Skeletal muscle tissue (tissue), 4 donors: ENCODE data around the gene LRP1B. TPM values are rescaled to one million over a fixed set of nuclear protein-coding genes. Genes with fewer than 3 reads are reported as not detected.

Source experiments
- H3K27ac ChIP-seq: one replicate; pipeline ENCODE4 v1.7.0; 2013; ENCODE audit warnings: mild to moderate bottlenecking, low read depth, low read length, inconsistent platforms
- H3K27me3 ChIP-seq, 3 donors: one replicate each; pipeline ENCODE4 v1.7.0; 2013; ENCODE audit warnings: low read length in 3 of 3; ENCODE audit not compliant: control insufficient read depth in 3 of 3, insufficient read depth in 3 of 3
- H3K36me3 ChIP-seq, 3 donors: one replicate each; pipeline ENCODE4 v1.7.0; 2013; ENCODE audit warnings: low read length in 3 of 3; ENCODE audit not compliant: control insufficient read depth in 3 of 3, insufficient read depth in 3 of 3
- H3K4me1 ChIP-seq, 3 donors: one replicate each; pipeline ENCODE4 v1.7.0; 2013; ENCODE audit warnings: low read length in 3 of 3, mild to moderate bottlenecking in 3 of 3; ENCODE audit not compliant: control insufficient read depth in 3 of 3, insufficient read depth in 3 of 3
- H3K4me3 ChIP-seq, 3 donors: one replicate each; pipeline ENCODE4 v1.7.0; 2013; ENCODE audit warnings: low read length in 3 of 3
- H3K9ac ChIP-seq, 3 donors: one replicate each; pipeline ENCODE4 v1.7.0; 2013; ENCODE audit warnings: low read length in 3 of 3, mild to moderate bottlenecking in 3 of 3, moderate library complexity in 2 of 3, low read depth in 1 of 3
- H3K9me3 ChIP-seq, 3 donors: one replicate each; pipeline ENCODE4 v1.7.0; 2013; ENCODE audit warnings: low read length in 3 of 3; ENCODE audit not compliant: control insufficient read depth in 3 of 3
- total RNA-seq: library from RNA; depleted of rRNA; stranded (reverse); fragments of >200 nt; gene quantifications from one replicate; pipeline ENCODE4 v1.2.3, GENCODE V29; 2014
- donor health status: Osteomylitis.

The LRP1B gene
- total RNA-seq, 1 donor from 2014 or later = 2.6 TPM

DNA sequence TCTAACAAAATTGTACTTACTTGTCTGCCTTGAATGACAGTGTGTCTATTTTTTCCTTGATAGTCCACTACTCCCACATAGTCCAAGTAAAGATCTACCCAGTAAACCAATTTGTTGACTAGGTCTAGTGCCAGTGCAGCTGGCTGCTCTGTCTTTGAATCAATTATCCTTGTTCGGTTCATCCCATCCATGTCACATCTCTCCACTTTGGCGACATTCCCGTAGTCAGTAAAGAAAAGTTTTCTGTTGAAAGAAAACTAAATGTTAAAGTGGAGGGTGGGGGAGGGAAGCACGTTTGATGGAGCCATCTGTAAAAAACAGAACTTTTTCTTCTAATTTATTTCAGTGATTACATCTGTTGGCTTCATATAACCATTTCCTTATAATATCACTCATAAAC lies 1068.8 kb downstream of the LRP1B start:
- Histone ChIP-seq H3K9ac (no peak overlapping the region), H3K4me3 (no peak overlapping the region), H3K4me1 (no peaks in the 10 kb centered on the region), H3K9me3 (no peaks in the 10 kb centered on the region), H3K27ac (no peak overlapping the region), H3K36me3 (no peaks in the 10 kb centered on the region), H3K27me3 (no peaks in the 10 kb centered on the region)

DNA sequence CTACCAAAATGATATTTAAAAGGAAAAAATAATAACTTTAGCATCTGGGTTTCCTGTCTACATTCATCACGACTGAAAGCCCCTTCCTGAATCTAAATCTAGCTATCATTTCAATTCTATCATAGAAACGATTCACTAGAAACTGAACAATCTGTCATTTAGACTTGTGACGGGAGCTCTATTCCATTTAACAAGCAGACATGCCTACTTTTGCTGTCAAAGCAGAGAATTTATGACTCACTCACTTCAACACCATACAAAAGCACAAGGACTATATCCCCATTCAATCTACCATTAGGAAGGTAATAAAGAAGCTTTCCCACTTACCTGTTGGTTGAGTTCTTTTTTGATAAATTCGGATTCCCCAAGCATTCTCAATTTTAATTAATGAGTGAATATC lies 1072.3 kb downstream of the LRP1B start:
- no peak overlapping the region for H3K4me3 ChIP-seq
- H3K9ac ChIP-seq = no peak overlapping the region
- H3K4me1 ChIP-seq = no peaks in the 10 kb centered on the region
- no peaks in the 10 kb centered on the region for H3K27me3 ChIP-seq
- no peaks in the 10 kb centered on the region for H3K36me3 ChIP-seq
- H3K27ac ChIP-seq = no peak overlapping the region
- no peaks in the 10 kb centered on the region for H3K9me3 ChIP-seq

DNA sequence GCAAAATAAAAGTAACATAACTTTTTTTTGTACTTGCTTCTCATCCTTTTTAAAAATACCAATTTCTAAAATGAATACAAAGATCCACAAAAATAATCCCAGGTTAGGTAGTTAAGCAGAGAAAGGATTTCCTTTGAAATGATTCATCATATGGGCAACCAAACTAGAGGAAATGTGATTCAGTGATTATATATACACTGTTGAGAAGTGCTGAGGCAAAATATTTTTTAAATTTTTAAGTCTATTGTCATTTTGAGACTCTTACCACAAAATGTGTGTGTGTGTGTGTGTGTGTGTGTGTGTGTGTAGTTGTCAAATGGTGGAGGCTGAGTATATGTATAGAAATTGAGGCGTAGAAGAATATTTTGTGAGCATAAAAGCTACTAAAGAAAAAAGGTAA lies 1075.3 kb downstream of the LRP1B start:
- no peaks in the 10 kb centered on the region for H3K9me3 ChIP-seq
- H3K27me3 ChIP-seq = no peaks in the 10 kb centered on the region
- no peak overlapping the region for H3K4me3 ChIP-seq
- H3K9ac ChIP-seq = no peak overlapping the region
- H3K36me3 ChIP-seq = no peaks in the 10 kb centered on the region
- no peaks in the 10 kb centered on the region for H3K4me1 ChIP-seq
- H3K27ac ChIP-seq = no peak overlapping the region

DNA sequence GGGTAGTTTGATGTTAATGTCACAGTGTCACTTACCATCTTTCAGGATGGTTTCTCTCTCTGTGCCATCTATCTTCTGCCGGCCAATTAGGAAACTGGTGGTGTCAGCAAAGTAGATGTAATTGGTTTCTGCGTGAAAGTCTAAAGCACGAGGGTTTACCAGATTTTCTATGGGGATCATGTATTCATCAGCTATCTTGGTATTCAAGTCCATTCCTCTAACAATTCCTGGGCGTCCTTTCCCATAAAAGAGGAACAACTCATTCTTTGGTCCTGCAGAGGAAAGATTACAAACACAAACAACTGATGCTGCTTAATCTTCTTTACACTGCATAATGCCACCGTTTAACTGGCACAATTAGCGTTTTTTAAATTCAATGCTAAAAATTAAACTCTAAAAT lies 1081.9 kb downstream of the LRP1B start:
- no peak overlapping the region for H3K27ac ChIP-seq
- no peak overlapping the region for H3K4me3 ChIP-seq
- H3K4me1 ChIP-seq = no peaks in the 10 kb centered on the region
- H3K36me3 ChIP-seq = no peaks in the 10 kb centered on the region
- H3K9ac ChIP-seq = no peak overlapping the region
- H3K27me3 ChIP-seq = no peaks in the 10 kb centered on the region
- H3K9me3 ChIP-seq = no peaks in the 10 kb centered on the region

DNA sequence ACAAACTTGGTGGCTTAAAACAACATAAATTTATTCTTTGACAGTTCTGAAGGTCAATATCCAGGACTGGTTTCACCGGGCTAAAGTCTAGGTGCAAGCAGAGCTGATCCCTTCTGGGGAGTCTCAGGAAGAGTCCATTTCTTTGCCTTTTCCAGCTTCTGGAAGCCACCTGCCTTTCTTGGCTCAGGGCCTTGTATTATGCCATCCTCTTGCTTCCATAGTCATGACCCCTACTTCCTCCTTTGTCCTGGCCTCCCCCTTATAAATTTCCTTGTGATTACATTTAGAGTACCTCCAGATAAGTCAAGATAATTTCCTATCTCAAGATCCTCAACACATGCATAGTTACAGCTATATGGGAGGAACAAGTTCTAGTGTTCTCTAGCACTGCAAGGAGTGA lies 1089.5 kb downstream of the LRP1B start:
- Histone ChIP-seq H3K9me3 (no peaks in the 10 kb centered on the region), H3K27me3 (no peaks in the 10 kb centered on the region), H3K36me3 (no peaks in the 10 kb centered on the region), H3K4me3 (no peak overlapping the region), H3K9ac (no peak overlapping the region), H3K4me1 (no peaks in the 10 kb centered on the region), H3K27ac (no peak overlapping the region)

DNA sequence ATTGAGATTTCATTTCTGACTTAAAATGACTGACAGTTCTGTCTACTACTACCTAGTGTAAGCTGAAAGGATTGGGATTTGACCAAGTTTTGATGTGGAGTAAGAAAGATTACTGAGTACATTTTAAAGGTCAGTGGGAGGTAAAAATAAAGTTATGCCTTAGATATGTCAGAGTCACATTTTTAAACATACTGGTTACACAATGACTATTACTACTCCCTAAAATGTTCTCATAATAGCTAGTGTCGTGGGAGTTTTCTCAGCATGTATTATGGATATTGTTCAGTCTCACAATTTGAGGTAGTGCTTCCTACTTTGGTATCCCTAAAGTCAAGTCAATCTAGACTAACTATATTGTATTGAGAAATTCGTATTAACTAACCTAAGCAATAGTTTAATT lies 1092.5 kb downstream of the LRP1B start:
- Histone ChIP-seq H3K9ac (no peak overlapping the region), H3K9me3 (no peaks in the 10 kb centered on the region), H3K27ac (no peak overlapping the region), H3K27me3 (no peaks in the 10 kb centered on the region), H3K36me3 (no peaks in the 10 kb centered on the region), H3K4me3 (no peak overlapping the region), H3K4me1 (no peaks in the 10 kb centered on the region)

DNA sequence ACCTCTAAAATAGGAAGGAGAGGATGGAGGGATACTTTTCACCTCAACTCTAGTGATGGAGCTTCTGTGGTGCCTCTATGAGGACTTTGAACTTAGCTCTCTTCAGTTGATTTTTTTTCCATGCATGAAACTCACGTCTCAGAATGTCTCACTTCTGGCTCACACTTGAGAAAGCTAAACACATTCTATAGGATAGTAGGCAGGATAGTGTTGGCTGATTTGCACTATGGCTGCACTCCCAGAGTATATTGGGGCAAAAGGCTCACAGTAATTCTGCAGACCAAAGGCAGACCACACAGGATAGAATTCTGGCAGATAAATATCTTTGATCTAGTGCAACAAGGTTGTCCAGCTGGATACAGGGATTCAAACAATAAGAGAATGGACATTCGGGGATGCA lies 1093.5 kb downstream of the LRP1B start:
- no peaks in the 10 kb centered on the region for H3K9me3 ChIP-seq
- no peak overlapping the region for H3K27ac ChIP-seq
- H3K9ac ChIP-seq = no peak overlapping the region
- no peaks in the 10 kb centered on the region for H3K4me1 ChIP-seq
- no peaks in the 10 kb centered on the region for H3K27me3 ChIP-seq
- H3K4me3 ChIP-seq = no peak overlapping the region
- no peaks in the 10 kb centered on the region for H3K36me3 ChIP-seq

DNA sequence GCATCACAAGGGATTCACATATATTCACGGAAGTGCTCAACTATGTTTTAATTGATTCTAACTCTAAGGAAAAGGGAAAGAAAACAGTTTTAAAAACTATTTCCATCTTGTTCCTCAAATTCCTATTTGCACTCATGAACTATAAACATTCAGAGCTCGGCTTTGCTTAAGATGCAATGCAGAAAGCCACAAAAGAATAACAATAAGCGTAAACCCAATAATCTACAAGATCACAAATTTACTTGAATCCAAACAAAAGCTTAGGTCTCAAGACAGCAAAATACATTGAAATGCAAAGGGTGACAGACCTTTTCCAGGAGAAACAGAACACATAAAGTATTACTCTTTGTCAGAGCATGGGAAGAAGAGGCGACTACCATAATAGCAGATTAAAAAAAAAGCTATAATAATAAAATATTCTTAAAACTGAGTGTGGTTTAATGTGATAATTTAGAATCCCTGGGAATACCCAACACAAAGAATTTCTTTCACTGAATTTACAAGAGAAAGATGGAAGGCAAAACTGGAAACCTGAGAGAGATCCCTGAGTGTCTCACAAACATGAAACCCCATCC lies 1094.9 kb downstream of the LRP1B start:
- Histone ChIP-seq H3K4me3 (no peak overlapping the region), H3K4me1 (no peaks in the 10 kb centered on the region), H3K9ac (no peak overlapping the region), H3K9me3 (no peaks in the 10 kb centered on the region), H3K36me3 (no peaks in the 10 kb centered on the region), H3K27me3 (no peaks in the 10 kb centered on the region), H3K27ac (no peak overlapping the region)

DNA sequence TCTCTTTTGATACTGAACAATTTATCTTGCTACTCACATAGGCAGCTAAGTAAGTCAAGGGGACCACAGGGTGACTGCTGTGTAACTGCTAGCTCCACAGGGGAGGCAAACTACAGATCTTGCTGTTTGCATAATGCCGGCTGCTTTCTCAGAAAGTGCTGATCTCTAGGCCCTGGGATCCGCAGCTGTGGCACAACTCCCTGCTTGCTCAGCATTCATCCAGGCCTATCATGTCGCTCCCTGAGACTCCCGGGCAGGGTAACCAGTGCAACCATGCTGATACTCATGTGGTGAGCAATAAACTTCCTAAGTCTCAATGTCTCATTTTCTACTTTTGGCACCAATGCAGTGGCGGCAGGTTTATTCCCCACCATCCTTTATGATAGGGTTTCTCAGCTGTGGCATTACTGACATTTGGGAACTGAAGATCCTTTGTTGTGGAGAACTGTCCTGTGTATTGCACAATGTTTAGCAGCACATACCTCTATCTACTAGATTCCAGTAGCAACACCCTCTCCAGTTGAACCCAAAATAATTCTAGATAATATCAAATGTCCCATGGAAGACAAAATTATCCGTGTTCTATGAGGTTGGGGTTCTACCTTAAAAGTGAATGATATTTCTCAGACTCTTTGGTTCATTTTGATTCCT lies 1101.3 kb downstream of the LRP1B start:
- H3K27me3 ChIP-seq = no peaks in the 10 kb centered on the region
- H3K36me3 ChIP-seq = no peaks in the 10 kb centered on the region
- no peaks in the 10 kb centered on the region for H3K4me1 ChIP-seq
- peaks cover 0 to 2% (median 0%) of the 10 kb centered on the region in 3 donors for H3K9me3 ChIP-seq
- no peak overlapping the region for H3K4me3 ChIP-seq
- no peak overlapping the region for H3K9ac ChIP-seq
- no peak overlapping the region for H3K27ac ChIP-seq

DNA sequence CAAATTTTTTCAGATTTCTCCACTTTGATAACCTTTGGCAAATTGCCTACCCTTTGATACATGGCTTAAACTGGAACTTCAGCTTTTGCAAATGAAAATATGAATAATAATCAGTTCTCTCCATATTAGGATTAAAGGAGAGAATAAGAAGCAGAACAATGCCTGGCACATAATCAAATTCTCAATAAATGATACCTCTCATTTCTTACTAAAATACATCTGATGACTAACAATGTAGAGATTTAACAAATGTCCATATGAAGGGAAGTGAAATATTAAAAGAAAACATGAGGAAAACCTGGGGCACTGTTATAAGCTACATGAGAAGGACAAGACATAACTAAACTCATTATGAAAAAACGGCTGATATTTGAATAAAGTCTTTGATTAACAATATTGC lies 1103.6 kb downstream of the LRP1B start:
- no peaks in the 10 kb centered on the region for H3K36me3 ChIP-seq
- no peak overlapping the region for H3K9ac ChIP-seq
- H3K27me3 ChIP-seq = no peaks in the 10 kb centered on the region
- no peak overlapping the region for H3K4me3 ChIP-seq
- no peaks in the 10 kb centered on the region for H3K4me1 ChIP-seq
- H3K27ac ChIP-seq = no peak overlapping the region
- H3K9me3 ChIP-seq = peaks cover 0 to 2% (median 0%) of the 10 kb centered on the region in 3 donors
